ENCODE data around the gene OR2C1. TPM values are rescaled to one million over a fixed set of nuclear protein-coding genes. Genes with fewer than 3 reads are reported as not detected.

The OR2C1 gene
- total RNA-seq, 4 donors from 2014 or later = not detected

DNA sequence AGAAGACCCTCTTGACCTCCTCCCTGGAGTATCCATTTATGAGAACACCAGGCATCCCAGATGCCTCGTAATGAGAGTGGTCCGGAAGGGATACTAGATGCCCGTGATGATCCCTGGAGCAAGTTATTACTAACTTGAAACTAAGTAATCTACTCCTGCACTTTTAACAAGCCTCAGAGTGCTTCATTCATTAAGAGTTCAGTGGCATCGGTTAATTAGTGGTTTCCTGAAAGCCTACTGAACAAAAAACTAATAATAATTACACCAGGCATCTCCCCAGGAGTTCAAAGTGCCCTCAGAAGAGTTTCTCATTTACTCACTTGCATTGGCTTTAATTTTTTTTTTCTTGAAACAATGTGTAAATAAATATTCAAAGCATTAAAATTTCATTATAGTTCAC lies 28.2 kb upstream of the OR2C1 start:
- DNase-seq = no peak
- 73 to 80% methylated on average over 4 of the region's 4 CpGs for WGBS, 2 donors
- H3K27ac ChIP-seq = no peak overlapping the region
- intact Hi-C loops (cut with DNase I) = no loop called here
- H3K4me1 ChIP-seq = no peaks in the 10 kb centered on the region
- TF ChIP-seq POLR2A (IDR thresholded peaks at IDR 0.05) = no peak
- H3K27me3 ChIP-seq = no peaks in the 10 kb centered on the region
- no peaks in the 10 kb centered on the region for H3K36me3 ChIP-seq
- no peak overlapping the region for H3K4me3 ChIP-seq
- peaks cover 0 to 30% (median 5%) of the 10 kb centered on the region in 3 donors for H3K9me3 ChIP-seq

DNA sequence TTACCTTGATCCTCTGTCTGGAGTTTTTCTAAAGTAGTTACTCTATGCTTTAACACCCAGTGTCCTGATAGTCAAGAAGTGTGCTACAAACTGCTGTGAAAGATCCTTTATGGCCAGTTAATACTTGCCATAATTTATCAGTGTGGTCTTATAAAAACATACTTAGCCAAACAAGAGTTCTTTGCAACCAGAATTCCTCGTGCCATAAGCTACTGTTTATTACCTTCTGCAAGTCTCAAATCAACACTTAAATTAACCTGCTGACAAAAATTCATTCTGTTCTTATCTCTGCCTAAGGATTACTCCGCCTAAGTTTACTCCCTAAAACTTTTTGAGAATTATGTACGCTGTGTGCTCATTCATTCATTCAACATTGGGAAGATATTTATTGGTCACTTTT lies 27.6 kb upstream of the OR2C1 start:
- no peak for DNase-seq
- Histone ChIP-seq H3K27ac (no peak overlapping the region), H3K4me1 (no peaks in the 10 kb centered on the region), H3K36me3 (no peaks in the 10 kb centered on the region), H3K9me3 (peaks cover 0 to 24% (median 5%) of the 10 kb centered on the region in 3 donors), H3K4me3 (no peak overlapping the region), H3K27me3 (no peaks in the 10 kb centered on the region)
- intact Hi-C loops (cut with DNase I) = no loop called here
- 61 to 74% methylated on average over 2 to 3 of the region's 3 CpGs for WGBS, 2 donors
- TF ChIP-seq POLR2A (IDR thresholded peaks at IDR 0.05) = no peak
- TF ChIP-seq, protein P1, sequence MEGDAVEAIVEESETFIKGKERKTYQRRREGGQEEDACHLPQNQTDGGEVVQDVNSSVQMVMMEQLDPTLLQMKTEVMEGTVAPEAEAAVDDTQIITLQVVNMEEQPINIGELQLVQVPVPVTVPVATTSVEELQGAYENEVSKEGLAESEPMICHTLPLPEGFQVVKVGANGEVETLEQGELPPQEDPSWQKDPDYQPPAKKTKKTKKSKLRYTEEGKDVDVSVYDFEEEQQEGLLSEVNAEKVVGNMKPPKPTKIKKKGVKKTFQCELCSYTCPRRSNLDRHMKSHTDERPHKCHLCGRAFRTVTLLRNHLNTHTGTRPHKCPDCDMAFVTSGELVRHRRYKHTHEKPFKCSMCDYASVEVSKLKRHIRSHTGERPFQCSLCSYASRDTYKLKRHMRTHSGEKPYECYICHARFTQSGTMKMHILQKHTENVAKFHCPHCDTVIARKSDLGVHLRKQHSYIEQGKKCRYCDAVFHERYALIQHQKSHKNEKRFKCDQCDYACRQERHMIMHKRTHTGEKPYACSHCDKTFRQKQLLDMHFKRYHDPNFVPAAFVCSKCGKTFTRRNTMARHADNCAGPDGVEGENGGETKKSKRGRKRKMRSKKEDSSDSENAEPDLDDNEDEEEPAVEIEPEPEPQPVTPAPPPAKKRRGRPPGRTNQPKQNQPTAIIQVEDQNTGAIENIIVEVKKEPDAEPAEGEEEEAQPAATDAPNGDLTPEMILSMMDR (IDR thresholded peaks at IDR 0.05) = no peak

DNA sequence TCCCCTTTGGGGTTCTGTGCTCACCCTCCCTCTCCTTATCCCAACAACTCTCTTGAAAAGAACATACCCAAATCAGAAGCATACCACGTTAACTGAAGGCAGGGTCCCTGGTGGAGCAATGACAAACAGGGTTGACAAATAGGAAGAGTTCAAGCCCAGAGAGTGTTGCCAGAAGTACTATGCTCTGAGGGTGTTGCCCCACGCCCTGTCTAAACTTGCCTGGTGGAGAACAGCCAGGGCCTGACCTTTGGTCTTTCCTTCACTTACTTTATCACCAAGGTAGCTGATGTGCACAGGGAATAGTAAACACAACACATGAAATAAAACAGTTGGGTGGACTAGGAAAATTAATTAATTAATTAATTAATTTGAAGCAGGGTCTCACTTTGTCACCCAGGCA lies 27.0 kb upstream of the OR2C1 start:
- TF ChIP-seq, protein P1 (IDR thresholded peaks at IDR 0.05) = no peak
- no peak for TF ChIP-seq POLR2A (IDR thresholded peaks at IDR 0.05)
- Histone ChIP-seq H3K27ac (no peak overlapping the region), H3K9me3 (peaks cover 0 to 23% (median 0%) of the 10 kb centered on the region in 3 donors)

DNA sequence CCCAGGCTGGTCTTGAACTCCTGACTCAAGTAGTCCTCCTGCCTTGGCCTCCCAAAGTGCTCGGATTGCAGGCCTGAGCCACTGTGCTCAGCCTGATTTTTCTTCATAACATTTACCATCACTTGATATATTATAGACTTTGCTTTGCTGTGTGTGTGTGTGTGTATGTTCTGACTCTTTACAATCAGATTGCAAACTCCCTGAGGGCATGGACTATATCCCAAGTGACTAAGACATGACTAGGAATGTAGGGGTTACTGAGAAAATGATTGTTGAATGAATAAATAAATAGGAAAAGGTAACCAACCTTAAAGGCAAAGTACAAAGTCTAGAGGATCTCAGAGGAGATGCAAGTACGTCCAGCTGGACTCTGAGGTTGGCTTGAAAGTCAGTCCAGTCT lies 9.6 kb upstream of the OR2C1 start:
- no peak for TF ChIP-seq POLR2A (IDR thresholded peaks at IDR 0.05)
- TF ChIP-seq, protein P1 (IDR thresholded peaks at IDR 0.05) = no peak
- DNase-seq = no peak
- Histone ChIP-seq H3K27ac (no peak overlapping the region), H3K4me3 (no peak overlapping the region), H3K4me1 (no peaks in the 10 kb centered on the region), H3K27me3 (no peaks in the 10 kb centered on the region), H3K9me3 (peaks cover 0 to 6% (median 0%) of the 10 kb centered on the region in 3 donors), H3K36me3 (no peaks in the 10 kb centered on the region)
- WGBS, 2 donors = 30 to 56% methylated on average over 2 of the region's 2 CpGs
- intact Hi-C loops (cut with DNase I) = no loop called here

More for the DNA sequence above, 27.0 kb upstream of the OR2C1 start:
- no peak overlapping the region for H3K4me3 ChIP-seq
- H3K4me1 ChIP-seq = no peaks in the 10 kb centered on the region
- 48 to 75% methylated on average over 2 of the region's 2 CpGs for WGBS, 2 donors
- H3K36me3 ChIP-seq = no peaks in the 10 kb centered on the region
- intact Hi-C loops (cut with DNase I) = no loop called here
- H3K27me3 ChIP-seq = no peaks in the 10 kb centered on the region
- DNase-seq = no peak

DNA sequence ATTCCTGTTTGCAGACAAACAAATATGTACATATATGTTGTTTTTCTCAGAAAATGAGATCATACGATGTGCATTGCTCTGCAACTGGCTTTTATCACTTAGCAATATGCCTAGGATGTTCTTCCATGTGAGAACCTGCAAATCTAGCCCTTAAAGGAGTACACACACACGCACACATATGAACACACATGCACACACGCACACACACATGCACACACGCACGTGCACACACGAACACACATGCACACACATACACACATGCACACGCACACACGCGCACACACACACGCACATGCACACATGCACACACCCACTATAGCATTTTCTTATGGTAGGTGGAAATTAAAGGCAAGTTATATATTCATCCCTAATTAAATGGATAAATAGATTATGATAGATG lies 8.1 kb upstream of the OR2C1 start:
- WGBS, 2 donors = 59 to 64% methylated on average over 10 of the region's 10 CpGs
- H3K27me3 ChIP-seq = no peaks in the 10 kb centered on the region
- H3K36me3 ChIP-seq = no peaks in the 10 kb centered on the region
- peaks cover 0 to 6% (median 0%) of the 10 kb centered on the region in 3 donors for H3K9me3 ChIP-seq
- TF ChIP-seq, protein P1 (IDR thresholded peaks at IDR 0.05) = no peak
- no peak for TF ChIP-seq POLR2A (IDR thresholded peaks at IDR 0.05)
- no peaks in the 10 kb centered on the region for H3K4me1 ChIP-seq
- H3K4me3 ChIP-seq = no peak overlapping the region
- no peak for DNase-seq
- no peak overlapping the region for H3K27ac ChIP-seq
- intact Hi-C loops (cut with DNase I) = no loop called here
